GF-D8 (cell line): ENCODE measurements around the gene GGNBP2.

Source experiments
- DNase-seq: peaks from one replicate; lab custom pipeline; 2025; lab: John Stamatoyannopoulos, UW

The GGNBP2 gene

DNA sequence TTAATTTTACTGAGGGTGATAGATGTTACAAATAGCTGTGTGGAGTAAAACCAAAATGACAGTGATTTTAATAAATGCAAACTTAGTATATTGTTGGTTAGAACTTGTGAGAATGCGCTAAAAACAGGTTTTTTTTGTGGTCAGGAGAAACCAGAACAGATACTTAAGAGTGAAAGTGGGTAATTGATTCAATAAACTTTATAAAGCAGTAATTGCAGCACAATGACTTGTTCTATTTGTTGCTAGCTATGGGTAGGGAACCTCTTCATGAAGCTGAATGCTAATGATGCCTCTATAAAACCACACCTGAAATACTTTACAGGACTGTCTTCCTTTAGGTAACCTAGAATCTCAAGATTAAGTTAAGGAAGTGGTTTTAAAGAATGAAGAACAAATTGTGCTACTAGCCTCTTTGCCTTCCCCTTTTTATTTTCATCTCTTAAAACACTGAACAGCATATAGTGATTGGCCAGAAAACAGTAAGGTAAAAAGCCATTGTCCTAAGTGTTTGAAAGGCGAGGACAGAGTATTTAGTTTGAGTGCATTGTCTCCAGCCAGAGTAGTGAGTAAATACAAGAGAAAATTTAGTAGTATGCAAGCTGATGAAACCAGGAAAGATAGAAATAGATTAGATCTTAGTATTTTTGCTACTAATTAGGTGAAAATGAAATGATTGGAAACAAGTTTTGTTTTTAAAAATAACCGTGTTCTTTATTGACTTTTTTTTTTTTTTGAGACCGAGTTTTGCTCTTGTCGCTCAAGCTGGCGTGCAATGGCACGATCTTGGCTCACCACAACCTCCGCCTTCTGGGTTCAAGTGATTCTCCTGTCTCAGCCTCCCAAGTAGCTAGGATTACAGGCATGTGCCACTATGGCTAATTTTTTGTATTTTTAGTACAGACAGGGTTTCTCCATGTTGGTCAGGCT lies 6.0 kb downstream of the GGNBP2 start:
- no peak for DNase-seq

DNA sequence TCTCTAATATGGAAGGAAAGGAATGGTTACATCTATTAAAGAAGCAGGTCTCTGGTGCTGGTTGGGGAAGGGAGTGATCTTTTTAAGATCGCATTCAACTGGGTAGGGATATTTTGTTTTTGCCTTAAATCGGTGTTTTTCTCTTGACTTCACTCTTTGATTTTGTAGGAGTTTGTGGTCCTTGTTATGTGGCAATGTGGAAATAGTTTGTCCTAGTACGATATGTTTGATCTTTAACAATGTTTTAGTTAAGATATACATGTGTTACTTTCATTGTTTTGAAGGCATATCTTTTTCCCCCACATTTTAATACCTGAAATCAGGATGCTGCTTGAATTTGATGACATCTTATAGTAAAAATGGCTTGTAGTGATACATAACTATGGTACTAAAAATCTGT lies 8.7 kb downstream of the GGNBP2 start:
- DNase-seq = no peak

DNA sequence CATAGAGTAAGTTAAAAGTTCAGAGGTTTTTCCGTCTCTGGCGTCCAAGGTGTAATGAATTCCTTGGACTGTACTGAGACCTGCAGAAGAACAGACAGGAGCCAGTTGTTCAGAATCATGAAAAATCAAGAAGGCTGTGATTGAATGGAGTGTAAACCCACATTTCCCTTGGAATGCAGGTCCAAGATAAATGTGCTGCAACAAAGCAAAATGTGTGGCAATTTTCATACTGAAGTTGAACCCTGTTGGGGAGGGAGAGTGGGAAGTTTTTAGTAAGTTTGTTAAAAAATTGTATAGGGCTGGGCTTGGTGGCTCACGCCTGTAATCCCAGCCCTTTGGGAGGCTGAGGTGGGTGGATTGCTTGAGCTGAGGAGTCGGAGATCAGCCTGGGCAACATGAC lies 21.4 kb downstream of the GGNBP2 start:
- DNase-seq = no peak

DNA sequence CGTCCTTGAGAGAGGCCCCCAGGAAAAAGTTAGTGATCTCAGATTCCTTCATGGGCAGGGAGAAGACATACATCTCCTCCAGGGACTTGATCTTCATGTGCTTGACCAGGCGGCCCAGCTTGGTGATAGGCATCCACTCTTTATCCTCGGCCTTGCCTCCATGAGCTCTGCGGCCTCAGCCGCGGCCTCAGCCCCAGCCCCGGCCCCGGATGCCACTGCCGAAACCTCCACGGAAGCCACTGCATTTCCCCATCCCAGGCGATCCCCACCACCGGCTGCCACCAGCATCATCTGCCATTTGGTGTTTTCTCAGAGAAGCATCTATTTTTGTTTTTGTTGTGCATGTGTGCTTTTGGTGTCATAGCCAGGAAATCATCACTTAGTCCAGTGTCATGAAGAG lies 30.3 kb downstream of the GGNBP2 start:
- no peak for DNase-seq

DNA sequence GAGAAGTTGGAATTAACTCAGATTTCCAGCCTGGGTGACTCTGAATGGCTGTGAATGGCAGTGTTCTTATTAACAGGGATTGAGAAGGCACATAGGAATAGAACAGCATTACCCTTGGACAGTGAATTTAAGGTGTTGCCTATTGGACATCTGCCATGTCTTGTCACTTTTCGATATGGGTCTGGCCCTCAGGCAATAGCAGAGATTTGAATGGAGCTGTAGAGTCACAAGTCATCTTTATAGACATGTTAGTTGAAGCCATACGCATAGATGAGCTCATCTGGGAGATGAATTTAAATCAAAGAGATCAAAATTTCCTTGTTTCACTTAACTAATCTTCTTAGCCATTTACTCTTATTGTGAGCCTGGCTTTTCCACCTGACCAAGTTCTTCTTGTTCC lies 32.1 kb downstream of the GGNBP2 start:
- no peak for DNase-seq

DNA sequence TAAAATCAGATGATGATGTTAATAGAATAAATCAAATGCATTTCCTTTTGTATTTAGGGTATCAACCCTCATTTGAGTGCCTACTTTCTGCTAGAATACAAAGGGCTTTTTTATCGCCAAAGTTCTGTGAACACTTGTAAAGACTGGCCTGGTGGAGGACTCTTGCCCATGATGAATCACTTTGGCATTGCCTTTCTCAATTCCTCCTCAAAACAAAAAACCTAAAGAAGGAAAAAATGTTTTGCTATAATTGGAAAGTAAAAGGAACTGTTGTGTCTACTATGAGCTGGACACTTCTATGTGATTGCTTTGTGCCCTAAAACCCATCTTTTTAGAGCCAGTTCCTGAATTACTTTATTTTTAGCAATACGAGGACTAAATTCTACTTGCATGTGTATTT lies 34.0 kb downstream of the GGNBP2 start:
- no peak for DNase-seq

DNA sequence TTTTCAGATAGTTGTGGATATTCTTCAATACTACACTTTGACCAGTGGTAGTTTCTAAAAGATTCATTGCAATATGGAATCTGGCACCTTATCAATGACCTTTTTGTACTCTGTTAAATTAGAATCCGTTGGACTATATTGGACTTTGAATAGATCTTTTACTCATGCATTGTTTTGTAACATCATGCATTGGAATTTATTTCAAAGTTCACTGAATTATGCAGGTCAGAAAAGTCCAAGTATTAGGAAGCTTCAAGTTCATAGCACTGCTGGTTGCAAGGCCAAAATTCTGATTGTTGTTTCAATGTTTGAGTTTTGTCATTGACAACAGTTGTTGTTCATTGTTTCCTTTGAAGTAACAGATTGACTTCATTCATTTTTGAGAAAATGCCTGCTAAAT lies 39.1 kb downstream of the GGNBP2 start:
- no peak for DNase-seq

DNA sequence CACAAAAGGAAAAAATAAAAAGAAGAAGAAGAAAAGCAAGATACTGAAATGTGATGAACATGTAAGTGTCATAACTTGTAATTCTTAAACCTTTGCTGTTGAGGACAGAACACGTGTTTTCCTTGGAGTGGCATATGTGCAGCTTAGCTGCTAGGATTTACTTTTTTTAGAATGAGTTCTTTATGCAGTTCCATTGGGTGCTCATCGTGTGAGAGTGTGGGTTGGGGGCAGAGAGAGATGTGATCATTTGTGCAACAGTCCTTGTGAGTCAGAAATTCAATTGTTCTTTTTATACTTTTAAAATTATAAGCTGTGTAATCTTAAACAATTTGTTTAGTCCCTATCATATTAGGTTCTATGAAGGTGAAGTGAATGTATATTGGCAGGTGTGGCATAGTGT lies 41.4 kb downstream of the GGNBP2 start:
- no peak for DNase-seq

DNA sequence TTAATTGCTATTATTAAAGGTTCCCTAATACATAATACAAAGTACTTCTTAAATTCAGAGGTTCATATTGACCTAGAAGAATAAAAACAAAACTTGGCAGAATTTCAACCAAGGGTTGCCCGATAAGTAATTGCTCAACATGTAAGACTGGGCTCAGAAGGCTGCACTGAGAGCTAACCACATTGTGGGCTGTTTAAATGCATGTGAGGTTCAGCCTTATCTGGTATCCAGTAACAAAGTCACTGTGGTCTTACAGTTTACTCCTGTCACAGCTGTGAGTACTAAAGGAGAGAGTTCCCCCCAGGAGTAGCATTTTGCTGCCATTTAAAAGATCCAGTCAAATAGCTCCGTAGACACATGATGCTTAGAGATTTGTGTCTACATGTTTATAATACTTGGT lies 45.4 kb downstream of the GGNBP2 start:
- DNase-seq = peak; percentile 75

DNA sequence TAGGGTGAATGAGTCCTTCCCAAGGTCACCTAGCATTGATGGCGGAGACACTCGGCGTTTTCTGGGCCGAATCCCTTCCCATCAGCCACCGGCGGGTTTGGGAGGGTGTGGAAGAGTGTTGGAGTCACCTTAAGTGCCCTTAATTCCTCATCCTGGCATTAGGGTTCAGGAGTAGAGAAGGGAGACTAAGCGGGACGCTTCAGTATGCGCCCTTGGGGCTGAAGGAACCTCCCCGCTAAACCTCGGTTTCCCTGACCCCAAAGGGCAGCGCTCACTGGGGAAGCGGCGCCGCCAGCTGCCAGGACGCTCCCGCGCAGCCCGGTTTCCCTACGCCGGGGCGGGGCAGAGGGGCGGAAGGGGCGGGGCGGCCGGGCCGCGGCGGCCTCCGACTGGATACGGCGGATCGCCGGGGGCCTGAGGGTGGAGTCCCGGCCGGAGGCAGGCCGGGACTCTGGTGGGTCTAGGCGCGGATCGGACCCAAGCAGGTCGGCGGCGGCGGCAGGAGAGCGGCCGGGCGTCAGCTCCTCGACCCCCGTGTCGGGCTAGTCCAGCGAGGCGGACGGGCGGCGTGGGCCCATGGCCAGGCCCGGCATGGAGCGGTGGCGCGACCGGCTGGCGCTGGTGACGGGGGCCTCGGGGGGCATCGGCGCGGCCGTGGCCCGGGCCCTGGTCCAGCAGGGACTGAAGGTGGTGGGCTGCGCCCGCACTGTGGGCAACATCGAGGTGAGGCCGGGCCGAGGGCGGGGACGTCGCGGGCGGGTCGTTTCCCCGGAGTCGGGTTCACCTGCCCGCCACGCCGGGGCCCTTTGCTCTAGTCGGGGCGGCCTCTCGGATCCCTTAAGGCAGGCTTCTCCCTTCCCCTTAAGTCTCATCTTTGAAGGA lies 47.0 kb downstream of the GGNBP2 start, which contains the start of gene DHRS11:
TSS of gene DHRS11 (plus strand) at position 446 of the 882 bp plus-strand sequence. CDS start at position 577, 131 bp downstream.
- no peak for DNase-seq

DNA sequence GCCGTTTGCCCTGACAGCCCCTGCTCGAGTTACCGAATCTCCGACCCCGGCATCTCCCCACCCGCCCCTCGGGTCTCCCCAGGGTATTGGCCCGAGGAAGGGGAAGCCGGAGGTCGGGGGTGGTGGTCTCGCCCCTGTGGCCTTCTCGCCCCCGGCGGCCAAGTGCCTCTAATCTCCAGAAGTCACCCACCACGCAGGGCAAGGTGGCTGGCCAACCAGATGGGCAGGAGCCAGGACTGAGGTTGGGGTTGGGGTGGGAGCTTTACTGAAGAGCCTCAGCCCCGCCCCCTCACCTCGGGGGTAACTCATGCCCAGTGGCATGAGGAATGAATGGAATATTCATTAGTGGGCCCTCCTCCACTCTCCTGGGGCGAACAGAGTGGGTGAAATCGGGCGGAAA lies 47.6 kb downstream of the GGNBP2 start:
- no peak for DNase-seq

DNA sequence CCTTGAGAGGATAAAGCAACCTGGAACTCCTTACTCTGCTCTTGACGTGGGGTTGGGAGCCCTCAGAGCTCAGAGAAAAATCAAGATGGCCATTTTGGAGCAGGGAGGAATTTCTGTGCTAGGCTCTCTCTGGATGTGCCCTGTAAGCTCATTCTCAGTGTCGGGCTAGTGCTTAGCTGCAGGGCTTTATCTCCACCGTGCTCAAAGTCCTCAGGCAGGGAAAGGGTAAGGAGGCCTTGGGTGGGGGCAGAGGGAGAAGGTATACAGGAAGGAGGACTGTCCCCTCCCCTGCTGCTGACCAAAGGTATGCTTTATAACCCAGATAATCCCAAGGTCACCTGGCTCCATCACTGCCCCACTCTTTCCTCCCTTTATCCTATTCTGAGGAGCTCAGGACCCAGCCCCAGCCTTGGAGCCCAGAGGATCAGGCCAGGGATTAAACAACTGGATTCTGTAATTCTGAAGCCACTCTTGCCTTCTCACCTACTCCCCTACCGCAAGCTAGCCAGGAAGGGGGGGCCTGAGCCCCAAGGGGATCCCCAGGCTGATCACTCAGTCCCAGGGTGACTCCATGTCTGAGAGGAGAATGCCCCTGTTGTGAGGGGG lies 48.1 kb downstream of the GGNBP2 start:
- DNase-seq = no peak

DNA sequence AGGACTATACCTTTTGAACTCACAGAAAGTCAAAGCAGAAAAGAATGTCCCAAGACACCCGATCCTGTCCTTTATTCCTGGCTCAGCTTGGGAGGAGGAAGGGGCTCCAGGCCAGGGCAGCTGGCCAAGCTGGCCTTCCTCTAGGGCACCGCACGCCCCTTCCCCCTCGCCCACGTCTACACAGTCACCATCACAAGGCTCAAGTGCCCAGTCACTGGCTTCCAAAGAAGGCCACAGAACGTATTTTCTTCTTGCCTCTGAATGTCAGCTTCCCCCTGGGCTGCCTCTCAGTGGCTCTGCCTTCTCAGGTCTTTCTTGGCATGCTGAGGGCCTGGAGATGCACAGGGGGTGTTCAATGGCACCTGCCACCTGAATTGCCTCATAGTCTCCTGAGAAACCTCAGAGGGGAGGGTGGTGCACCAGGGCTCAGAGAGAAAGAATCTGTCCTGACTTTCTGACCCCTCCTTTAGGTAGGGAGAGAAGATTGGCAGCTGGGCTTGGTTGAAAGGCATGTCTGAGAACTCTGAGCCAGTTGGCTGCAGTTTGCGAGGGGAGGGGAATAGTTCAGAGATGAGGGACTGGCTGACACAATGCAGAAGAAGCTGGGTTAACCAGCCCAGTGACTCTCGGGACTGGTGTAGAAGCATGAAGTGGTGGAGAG lies 49.1 kb downstream of the GGNBP2 start:
- no peak for DNase-seq

DNA sequence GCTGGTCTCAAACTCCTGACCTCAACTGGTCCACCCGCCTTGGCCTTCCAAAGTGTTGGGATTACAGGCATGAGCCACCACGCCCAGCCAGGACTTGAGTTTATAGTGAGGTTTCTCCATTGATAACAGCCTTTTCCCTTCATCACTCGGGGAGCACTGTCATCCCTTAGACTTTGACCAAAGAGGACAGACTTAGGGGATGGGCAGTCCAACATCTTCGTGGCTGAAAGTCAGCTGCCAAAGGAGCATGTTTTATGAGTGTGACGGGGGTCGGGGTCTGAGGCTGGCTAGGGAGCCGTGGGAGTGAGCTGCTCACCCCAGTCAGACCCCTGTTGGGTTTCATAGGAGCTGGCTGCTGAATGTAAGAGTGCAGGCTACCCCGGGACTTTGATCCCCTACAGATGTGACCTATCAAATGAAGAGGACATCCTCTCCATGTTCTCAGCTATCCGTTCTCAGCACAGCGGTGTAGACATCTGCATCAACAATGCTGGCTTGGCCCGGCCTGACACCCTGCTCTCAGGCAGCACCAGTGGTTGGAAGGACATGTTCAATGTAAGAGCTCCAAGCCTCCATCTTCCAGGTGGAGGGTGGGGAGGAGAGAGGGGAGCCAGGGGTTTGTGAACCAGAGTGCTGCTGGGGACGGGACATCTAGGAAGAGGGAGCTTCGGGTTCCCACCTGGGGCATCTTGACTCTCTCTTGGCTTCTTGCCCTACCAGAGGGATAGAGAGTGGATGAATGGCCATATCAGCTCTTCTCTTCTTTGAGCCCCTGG lies 50.1 kb downstream of the GGNBP2 start:
- DNase-seq = no peak

DNA sequence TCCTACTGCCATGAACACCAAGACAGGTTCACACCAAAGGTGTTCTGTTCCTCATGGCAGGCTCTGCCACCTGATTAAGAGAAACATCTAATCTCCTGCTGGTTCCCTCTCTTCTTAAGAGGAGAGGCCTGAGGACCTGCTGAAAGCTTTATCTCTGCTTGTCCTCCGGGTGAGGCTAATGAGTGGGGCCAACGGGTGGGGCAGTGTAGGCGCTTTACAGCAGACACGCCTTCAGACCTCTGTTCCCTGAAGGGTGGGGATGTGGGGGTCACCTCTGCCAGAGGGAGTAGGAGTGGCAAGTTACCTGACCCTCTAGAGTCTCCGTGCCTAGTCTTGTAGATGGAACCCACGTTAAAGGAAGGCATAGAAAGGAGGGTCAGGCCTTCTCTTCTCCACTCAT lies 52.5 kb downstream of the GGNBP2 start:
- no peak for DNase-seq

DNA sequence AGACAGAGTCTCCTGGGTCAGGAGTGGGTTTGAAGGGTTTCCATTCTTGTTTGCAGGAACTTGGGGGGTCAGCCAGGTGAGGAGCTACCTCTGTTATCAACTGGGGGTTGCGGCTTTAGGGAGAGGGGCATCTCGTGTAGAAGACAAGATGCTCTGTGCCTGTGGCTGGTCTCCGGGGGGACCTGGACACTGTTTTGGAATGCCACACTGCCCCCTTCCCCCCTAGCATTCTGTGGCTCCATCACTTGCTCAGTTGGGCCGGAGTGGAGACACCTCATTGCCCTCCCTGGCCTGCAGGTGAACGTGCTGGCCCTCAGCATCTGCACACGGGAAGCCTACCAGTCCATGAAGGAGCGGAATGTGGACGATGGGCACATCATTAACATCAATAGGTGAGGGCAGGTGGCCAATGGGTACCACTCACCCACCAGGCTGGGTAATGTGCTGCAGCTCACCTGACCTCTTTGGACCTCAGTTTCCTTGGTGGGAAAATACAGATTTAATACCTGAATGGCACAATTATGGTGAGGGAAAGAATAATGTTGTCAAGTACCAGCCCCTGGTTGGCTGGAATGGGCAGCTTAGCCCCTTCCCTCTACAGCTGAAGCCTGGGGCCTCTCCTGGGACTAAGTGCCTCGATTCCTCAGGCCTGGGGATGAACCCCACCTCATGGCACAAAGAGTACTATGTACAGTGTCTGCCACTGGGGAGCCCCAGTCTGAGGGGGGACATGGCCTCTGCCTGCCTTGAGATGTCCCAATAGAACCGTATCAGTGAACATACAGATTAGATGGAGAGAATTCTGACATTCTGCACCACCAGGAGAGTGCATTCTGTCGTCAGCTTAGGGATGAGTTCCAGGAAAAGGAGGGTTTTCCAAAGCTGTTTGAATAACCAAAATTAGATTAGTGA lies 53.4 kb downstream of the GGNBP2 start:
- DNase-seq = no peak

DNA sequence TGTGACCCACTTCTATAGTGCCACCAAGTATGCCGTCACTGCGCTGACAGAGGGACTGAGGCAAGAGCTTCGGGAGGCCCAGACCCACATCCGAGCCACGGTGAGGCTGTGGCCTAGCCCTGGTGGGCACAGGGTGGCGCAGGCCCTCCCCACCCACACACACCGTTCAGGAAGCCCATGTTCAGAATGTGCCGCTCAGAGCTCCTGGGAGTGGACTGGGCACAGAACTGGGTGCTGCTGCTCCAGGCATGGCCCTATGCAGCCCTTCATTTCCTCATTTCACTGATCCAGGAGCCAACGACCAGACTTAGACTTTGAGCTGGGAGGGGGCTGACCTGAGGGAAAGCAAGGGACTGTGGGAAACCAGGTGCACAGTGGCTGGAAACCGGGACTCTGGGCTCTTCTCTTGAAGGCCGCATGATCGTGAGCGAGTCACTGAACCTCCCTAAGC lies 54.3 kb downstream of the GGNBP2 start:
- no peak for DNase-seq

DNA sequence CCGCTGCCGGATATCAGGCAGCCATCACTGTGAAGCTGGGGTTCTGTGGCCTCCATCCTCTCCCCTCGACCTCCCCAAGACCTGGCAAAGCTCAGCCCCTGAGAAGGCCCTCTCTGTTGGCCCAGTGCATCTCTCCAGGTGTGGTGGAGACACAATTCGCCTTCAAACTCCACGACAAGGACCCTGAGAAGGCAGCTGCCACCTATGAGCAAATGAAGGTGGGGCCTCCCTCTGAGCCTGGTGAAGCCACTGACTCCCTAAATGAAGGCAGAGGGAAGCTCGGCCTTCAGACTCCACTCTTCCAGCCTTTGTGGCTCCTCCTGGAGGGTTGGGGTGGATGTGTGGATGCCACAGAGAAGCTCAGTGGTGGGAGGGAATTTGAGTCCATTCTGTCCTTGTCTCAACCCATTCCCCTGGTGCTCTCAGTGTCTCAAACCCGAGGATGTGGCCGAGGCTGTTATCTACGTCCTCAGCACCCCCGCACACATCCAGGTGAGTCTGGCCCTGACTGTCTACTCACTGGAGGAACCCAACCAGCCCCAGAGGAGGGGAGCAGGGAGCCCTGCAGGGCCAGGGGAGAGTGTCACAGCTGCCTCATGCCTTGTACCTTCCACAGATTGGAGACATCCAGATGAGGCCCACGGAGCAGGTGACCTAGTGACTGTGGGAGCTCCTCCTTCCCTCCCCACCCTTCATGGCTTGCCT lies 55.0 kb downstream of the GGNBP2 start:
- no peak for DNase-seq

DNA sequence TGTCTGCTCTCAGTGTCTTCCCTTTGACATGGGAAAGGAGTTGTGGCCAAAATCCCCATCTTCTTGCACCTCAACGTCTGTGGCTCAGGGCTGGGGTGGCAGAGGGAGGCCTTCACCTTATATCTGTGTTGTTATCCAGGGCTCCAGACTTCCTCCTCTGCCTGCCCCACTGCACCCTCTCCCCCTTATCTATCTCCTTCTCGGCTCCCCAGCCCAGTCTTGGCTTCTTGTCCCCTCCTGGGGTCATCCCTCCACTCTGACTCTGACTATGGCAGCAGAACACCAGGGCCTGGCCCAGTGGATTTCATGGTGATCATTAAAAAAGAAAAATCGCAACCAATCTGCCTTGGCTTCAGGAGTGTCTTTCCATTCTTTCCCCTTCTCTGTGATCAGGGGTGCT lies 55.7 kb downstream of the GGNBP2 start:
- DNase-seq = no peak
